HG02610 (cell line): ENCODE results near the gene ACO2.
A peak's percentile ranks its signal among the peaks of the same experiment; 100 is the strongest.
"Not testable (repeated sequence)": the region's sequence is repeated elsewhere in the genome, so short reads cannot be mapped to it uniquely, and the experiment has no call there.

Experiments
- ATAC-seq: cut with Tn5 transposase; IDR thresholded peaks from one replicate; pipeline ENCODE4 v1.9.1; 2021; ENCODE audit warnings: mild to moderate bottlenecking, moderate library complexity; ENCODE audit not compliant: unreplicated experiment

ACO2 gene

DNA sequence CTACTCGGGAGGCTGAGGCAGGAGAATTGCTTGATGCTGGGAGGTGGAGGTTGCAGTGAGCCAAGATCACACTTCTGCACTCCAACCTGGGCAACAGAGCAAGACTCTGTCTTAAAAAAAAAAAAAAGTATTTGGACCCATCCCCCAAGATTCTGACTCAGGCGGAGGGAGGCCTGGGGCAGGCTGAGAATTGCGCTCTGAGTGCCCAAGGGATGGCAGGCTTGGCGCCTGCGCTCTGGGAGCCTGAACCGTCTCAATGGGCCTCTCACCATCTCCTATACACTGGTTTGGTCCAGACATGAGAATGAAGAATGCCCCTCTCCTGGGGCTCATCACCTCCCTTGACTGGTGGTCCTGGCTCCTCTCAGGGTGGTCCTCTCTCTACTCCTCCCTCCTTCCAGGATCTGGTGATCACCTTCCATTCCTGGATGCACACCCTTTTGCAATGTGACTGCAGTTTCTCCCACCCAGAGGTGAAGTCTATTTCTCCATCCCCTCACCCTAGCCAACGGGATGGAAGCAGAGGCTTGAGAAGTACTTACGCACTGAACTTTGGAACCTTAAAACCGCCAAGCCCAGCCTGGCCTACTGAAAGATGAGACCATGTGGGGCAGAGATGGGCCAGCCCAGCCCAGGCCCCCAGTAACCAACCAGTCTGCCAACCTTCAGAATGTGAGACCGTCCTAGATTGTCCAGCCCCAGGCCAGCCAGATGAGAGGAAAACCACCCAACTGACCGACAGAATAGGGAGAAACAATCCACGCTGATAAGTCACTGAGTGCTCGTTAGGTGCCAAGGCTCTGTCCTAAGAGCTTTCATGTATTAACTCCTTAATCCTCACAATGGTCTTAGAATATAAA, 70.5 kb downstream of the ACO2 start:
- ATAC-seq: no peak

DNA sequence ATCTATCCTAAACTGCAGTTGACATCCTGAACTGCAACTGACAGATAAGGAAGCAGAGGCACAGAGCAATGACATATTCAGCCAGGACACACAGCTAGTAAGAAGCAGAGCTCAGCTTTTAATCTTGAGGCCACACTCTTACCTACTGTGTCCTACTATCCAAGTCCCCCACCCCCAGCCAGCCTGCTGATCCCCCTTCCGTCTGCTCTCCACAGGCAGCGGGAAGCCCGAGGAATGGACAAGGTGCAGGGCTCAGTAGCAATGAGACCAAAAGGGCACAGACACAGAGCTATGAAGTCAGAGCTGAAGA, 71.0 kb downstream of the ACO2 start:
- no peak for ATAC-seq

DNA sequence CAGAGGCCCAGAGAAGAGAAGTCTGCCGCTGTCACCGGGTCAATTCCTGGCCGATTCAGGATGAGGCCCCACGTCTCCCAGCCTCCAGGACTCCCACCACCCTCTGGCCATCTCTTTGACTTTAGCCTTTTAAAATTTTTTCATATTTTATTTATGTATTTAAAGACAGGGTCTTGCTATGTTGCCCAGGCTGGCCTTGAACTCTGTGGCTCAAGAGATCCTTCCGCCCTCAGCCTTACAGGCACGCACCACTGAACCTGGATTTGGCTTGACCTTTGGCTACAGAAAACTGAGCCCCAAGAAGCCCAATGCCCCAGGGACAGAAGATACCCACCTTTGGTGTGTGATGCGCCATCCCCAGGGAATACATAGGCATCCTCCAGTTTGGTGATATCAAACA, 71.4 kb downstream of the ACO2 start:
- ATAC-seq: no peak

DNA sequence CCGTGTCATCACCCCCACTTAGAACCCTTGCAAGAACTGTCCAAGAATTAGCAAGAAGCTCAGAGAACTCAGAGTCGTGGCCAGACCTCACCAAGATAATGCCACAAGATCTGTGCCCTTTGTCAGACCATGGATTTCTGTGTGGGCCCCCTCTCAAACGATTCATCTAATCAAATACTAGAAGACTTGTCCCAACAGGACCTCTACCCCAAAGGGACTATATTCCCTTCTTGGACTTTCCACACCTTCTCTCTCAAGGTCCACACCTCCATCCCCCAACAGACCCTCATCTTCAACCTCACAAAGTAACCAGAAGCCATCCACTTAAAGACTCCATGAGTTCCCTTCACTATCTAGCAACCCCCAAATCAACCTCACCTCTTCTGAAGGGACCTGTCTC, 72.6 kb downstream of the ACO2 start:
- no peak for ATAC-seq

DNA sequence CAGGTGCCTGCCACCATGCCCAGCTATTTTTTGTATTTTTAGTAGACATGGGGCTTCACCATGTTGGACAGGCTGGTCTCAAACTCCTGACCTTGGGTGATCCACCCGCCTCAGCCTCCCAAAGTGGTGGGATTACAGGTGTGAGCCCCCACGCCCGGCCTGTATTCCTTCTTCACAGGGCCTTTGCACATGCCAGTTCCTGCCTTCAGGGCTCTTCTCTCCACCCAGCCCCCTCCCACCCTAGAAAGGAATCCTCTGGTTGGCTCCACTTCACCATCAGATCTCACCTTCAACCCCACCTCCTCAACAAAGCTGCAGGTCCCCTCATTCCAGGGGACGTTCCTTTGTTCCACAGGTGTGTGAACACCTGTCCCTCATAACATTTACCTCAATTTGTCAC, 73.3 kb downstream of the ACO2 start:
- ATAC-seq: no peak

DNA sequence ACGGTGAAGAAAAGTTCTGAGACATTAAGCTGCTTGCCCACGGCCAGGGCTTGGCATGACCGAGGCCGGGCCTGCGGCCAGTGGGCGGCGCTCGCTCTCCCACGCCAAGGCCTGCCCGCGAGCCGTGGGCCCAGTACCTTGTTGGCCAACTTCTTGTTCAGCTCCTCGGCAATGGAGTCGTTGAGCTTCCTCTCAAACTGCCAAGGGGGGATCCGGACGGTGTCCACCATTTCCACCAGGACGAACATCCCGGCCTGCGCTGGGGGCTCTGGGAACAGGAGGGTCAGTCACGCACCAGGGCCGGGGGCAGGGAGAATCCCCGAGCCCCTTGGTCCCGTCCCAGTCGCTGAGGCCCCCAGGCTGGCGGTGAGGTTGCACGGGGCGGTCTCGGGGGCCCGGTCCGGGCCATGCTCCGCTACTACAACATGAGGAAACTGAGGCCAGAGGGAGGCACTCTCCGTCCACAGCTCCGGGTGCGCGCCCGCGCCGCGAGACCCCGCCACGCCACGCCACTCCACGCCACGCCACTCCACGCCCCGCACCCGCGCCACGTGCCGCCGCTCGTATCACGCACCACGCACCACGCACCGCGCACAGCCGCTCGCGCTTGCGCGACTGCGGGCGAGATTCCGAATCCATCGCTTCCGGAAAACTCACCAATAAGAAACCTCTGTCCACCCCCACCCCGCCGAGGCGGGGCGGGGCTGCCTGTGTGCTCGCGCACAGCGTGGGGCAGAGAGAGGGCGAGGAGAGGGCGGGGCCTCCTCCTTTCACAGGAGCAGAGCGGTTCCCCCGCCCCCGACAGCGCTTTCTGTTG, 75.1 kb downstream of the ACO2 start, which contains the start of gene POLR3H:
Gene POLR3H, minus strand, starts transcription at position 617 of the 817 bp plus-strand sequence. Its CDS starts 369 bp downstream, at position 248.
- peak; percentile 93 for ATAC-seq

DNA sequence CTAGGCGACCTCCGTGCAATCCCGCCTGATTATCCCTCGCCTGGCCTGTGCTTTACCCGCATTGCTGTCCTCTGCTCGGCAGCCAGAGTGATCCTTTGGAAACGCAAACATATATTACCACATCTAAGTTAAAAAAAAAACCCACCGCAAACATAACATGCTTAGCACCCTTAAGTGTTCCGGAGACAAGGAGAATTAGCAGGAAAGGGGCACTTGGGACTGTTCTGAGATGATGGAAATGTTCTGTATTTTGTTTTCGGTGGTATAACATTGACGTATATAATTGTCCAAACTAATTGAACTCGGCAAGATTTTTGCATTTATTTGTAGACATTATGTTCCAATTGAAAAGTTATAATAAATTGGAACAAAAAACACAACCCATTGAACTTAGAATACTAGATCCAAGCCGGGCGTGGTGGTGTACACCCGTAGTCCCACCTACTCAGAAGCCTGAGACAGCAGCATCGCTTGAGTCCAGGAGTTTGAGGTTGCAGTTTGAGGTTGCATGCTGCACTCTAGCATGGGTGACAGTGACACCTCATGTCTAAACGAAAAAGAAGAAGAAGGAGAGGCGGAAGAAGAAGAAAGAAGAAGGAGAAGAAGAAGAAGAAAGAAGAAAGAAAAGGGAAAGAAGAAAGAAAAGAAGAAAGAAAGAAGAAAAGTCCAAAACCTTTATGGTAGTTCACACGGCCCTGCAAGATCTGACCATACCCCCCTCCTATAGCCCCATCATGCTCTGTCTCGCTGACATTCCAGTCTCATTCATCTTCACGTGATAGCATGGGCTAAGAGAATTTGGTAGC, 76.0 kb downstream of the ACO2 start:
- no peak for ATAC-seq

DNA sequence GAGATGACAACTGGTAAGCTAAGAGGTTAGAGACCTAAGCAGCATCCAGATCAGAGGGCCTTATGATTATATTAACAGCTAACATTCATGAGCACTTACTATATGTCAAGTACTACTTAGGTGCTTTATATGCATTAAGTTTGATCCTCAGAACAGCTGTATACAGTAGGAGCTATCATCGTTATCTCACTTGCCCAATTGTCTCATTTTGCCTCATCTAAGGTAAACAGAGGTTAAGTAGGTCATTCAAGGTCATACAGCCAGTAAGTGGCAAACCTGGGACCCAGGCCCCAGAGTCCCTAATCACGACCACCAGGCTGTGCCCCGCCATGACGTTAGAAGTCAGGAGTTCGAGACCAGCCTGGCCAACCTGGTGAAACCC, 79.9 kb downstream of the ACO2 start:
- no peak for ATAC-seq

DNA sequence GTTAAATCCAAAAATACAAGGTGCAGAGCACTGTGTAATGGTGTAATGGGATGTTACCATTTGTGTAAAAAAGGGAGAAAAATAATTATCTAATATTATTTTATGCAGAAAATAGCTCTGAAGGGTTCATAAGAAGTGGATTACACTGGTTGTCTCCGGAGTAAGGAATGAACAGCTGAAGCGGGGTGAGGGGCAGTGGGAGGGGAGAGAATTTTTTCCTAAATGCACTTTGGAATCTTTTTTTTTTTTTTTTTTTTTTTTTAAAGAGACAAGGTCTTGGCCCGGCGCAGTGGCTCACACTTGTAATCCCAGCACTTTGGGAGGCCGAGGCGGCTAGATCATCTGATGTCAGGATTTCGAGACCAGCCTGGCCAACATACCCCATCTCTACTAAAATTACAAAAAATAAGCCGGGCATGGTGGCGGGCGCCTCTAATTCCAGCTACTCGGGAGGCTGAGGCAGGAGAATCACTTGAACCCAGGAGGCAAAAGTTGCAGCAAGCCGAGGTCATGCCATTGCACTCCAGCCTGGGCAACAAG, 82.1 kb downstream of the ACO2 start:
- no peak for ATAC-seq

DNA sequence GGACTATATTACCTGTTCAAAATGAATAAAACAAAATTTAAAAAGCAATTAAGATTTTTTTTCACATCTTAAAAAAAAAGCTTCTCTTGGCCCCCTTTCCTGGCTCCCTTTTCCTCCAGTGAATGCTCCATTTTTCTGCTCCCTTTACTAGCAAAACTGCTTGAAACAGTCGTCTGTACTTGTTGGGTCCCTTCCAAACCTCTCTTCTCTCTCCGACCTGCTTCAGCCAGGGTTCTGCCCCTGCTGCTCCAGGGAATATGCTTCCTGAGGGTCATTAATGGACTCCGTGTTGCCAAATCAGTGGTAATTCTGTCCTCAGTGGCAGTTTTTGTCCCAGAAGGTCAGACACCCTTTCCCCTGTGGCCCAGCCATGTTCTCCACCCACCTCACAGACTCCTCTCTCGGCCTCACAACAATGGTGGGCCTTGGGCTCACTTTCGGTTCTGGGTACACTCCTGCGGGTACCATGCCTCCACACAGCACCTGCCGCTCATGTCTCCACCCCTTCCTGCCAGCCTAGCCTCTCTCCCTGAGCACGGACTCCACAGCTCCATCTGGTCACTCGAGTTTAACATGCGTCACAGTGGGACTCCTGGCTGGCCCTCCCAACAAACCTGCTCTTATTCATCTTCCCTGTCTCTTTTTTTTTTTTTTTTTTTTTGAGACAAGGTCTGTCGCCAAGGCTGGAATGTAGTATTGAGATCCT, 83.1 kb downstream of the ACO2 start:
- no peak for ATAC-seq

DNA sequence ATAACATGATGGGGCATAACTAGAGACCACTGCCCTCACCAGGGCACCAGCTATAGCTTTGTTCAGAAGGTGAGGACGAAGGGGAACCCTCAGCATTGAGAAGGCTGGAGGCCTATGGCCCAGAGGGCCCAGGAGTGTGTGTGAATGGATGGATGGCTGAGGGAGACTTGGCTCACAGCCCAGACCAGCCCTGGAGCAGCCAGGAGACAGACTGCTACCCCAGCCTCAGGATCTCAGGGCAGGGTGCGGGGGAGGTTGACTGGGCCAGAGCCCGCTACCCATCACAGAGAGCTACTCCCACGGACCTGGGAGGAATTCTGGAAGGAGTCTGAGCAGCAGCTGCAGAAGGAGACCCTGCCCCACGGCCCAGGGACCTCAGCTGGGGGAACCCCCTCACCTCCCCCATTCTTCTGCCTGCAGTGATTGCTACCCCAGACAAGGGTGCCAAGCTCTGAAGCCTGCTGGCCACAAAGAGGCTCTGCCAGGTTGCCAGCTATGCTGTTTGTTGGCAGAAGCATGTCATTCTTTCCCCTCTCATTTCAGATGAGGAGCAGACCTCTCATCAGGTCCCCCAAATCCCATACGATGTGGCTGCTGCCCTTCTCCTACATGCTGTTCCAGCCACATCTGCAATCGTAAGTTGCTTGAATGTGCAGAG, 86.5 kb downstream of the ACO2 start:
- no peak for ATAC-seq

DNA sequence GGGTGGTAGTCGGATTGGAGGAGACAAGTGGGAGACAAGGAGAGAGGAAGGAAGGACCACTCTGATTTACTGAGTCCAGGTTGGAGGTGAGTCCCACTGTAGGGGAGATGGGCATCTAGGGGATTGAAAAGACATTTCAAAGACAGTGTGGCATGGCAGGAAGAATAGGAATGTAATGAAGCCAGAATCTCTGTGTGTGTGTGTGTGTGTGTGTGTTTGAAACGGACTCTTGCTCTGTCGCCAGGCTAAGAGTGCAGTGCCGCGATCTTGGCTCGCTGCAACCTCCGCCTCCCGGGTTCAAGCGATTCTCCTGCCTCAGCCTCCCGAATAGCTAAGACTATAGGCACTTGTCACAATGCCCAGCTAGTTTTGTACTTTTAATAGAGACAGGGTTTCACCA, 87.6 kb downstream of the ACO2 start:
- ATAC-seq: no peak

DNA sequence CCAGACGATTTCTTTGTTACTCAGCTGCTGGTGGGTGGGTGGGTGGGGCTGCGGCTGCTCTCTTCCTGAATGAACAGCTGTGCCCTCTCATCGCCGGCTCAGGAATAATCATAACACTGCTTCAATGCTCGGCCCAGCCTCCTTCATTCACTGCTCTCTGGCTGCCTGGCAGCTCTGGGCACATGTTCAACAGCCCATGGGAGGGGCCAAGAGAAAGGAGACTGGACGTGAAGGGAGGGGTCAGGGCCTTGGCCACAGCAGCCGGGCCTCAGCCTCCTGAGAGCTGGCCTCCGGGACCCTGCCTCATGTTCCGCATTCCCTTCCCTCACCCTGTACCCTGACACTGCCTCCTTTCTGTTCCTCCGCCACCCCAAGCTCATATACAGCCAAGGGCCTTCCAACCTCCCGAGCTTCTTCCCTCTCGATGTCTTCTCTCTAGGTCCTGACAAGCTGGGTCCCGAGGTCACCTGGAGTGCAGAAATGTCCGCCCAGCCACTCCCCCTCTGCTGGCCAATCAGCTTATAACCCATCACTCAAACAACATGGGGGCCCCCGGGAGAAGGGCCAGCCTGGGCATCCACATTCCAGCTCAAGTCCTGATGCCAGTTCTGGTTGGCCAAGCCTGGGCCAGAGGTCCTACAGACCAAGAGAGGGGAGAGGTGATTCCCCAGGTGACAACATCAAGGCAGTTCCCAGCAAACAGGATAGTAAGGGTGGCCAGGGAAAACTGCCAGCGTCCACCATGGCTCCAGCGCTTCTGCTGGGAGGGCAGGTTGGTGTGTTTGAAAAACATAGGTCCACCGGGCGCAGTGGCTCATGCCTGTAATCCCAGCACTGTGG, 88.7 kb downstream of the ACO2 start:
- ATAC-seq: no peak

DNA sequence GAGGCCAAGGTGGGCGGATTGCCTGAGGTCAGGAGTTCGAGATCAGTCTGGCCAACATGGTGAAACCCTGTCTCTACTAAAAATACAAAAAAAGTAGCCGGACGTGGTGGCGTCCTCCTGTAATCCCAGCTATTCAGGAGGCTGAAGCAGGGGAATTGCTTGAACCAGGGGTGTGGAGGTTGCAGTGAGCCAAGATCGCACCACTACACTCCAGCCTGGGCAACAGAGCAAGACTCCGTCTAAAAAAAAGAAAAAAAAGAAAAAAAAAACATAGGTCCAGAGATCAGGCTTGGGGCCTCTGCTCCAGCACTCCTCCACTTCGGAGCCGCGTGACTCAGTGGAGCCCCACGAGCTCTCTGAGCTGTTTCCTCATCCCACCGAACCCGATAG, 89.3 kb downstream of the ACO2 start:
- ATAC-seq: not testable (repeated sequence)

DNA sequence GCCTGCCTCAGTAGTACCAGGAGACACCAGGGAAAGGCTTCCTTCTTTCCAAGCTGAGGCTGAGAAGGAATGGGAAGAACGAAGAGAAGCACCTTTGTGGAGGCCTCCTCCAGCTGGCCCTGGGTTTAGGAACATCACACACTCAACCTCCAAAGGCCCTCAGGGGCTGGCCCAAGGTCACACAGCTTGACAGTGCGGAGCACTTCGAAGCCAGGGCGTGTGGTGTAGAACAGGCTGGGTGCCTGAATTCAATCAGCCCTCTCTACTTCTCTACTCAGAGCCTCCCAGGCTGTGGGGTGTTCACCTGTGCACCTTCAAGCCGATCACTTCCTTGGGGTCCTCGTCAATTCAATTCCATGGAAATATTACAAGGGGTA, 91.2 kb downstream of the ACO2 start:
- ATAC-seq: no peak

DNA sequence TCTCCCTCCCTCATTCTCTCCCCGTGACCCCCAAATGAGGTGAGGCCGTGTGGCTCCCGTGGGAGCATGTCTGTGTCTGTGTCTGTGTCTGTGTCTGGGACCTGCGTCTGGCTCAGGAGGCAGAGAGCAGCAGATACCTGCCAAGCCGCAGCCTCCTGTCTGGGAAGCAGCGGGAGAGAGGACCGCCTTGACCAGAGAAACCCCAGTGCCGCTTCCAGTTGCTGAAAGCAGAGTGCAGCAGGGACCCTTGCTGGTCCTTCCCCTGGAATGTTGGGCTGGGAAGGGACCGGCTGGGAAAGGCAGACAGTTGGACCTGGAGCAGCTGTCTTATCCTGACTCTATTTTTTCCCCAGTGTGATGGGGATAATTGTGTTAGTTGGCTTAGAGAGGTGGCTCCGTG, 92.4 kb downstream of the ACO2 start:
- no peak for ATAC-seq

DNA sequence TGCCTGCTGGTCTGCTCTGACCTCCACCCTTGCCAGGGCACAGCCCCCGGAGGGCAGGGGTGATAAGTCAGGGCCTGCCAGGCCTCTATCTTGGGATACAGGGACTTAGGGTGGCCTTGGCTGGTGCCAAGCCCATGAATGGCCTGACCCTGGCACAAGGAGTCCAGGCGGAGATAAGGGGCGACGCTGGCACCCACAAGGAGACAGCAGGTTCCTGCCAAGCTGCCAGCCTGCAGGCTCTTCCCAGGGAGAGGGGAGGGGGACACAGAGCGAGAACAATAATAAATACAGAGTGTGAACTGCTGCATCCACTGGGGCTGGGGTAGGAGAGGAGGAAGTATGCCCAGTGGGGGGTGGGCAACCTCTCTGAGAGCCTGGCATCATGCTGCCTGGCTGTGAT, 92.9 kb downstream of the ACO2 start:
- no peak for ATAC-seq

DNA sequence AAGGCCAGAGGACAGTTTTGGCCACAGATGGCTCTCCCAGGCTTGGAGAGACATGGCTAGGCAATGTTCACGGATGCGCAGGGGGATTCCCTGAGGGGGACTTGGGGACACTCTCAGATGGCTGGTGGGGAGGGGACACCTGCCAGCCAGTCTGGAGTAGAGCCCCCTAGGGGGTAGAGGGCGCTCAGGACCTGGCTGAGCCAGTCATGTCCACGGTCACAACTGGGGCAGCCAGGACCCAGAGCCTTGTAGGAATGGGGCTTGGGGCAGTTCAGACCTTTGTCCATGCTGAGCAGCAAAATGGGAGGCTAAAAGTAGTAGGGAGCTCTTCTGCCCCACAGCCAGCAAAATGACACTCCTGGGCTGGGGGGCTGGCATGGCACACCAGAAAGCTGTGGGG, 93.5 kb downstream of the ACO2 start:
- no peak for ATAC-seq

DNA sequence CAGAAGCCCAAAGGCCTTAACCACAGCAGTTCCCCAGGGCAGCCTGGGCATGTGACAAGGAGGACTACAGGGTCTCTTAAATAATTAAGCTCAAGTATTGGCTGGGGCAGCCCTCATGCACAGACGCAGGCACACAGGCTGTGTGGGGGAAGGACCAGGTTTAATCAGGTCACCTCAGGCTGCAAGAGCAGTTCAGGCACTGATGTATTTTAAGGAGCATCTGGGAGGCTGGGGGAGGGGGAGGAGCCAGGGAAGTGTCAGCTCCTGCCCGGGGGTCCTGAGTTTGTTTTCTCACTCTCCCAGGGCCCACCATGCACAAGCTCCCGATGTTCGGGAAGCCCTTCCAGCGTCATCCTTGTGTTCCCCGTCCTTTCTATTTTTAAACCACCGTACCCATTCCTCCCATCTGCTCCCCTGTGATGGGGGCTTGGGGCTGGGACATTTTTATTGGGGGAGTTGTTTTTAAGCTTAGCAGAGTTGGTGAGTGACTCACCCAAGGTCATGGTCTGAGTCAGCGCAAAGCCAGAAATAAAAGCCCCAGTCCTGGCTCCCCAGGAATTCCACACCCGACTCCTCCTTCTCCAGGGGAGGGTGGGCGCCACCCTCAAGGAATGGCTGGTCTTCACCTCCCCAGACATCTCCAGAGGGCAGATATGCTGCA, 94.3 kb downstream of the ACO2 start:
- ATAC-seq: no peak
